Ectodermal cell (in vitro differentiated cells): ENCODE measurements around the gene OR10A3.

ENCODE experiments used
- H3K27ac ChIP-seq: 2 replicates; pipeline ENCODE4 v1.7.0; 2013; ENCODE audit warnings: mild to moderate bottlenecking, low read depth, low read length; ENCODE audit not compliant: insufficient read depth, poor library complexity, severe bottlenecking
- H3K27me3 ChIP-seq: 2 replicates; pipeline ENCODE4 v1.7.0; 2013; ENCODE audit warnings: mild to moderate bottlenecking, low read length; ENCODE audit not compliant: insufficient read depth, control insufficient read depth, poor library complexity, severe bottlenecking
- H3K36me3 ChIP-seq: one replicate; pipeline ENCODE4 v1.7.0; 2013; ENCODE audit warnings: low read length; ENCODE audit not compliant: control insufficient read depth, insufficient read depth
- H3K4me1 ChIP-seq: one replicate; pipeline ENCODE4 v1.7.0; 2013; ENCODE audit warnings: low read length; ENCODE audit not compliant: control insufficient read depth, insufficient read depth
- H3K4me3 ChIP-seq: 2 replicates; pipeline ENCODE4 v1.7.0; 2013; ENCODE audit warnings: low read depth, low read length, control low read depth; ENCODE audit not compliant: insufficient read depth
- H3K9me3 ChIP-seq: 2 replicates; pipeline ENCODE4 v1.7.0; 2013; ENCODE audit warnings: mild to moderate bottlenecking, low read length, moderate library complexity; ENCODE audit not compliant: control insufficient read depth
- WGBS, 2 experiments: methylation state at CpG; one replicate each; pipeline ENCODE4 v1.1.7; 2013; ENCODE audit warnings: missing lambda C conversion rate in 2 of 2; 5-methylcytosine and 5-hydroxymethylcytosine counted together

Gene OR10A3

GRCh38 chr11:7944123-7944522, 2.6 kb upstream of the OR10A3 start:
- WGBS, 2 experiments, result 97 to 100% methylated on average over 1 to 2 of the region's 2 CpGs
- Histone ChIP-seq H3K27me3 (no peaks in the 10 kb centered on the region), H3K27ac (no peak overlapping the region), H3K9me3 (peaks cover 2% of the 10 kb centered on the region), H3K4me1 (no peaks in the 10 kb centered on the region), H3K36me3 (no peaks in the 10 kb centered on the region), H3K4me3 (no peak overlapping the region)

- Histone ChIP-seq H3K9me3 (peaks cover 2% of the 10 kb centered on the region), H3K27ac (no peak overlapping the region), H3K27me3 (no peaks in the 10 kb centered on the region), H3K4me1 (no peaks in the 10 kb centered on the region), H3K36me3 (no peaks in the 10 kb centered on the region), H3K4me3 (no peak overlapping the region)
- 92 to 96% methylated on average over 2 to 4 of the region's 5 CpGs for WGBS, 2 experiments
Observed at GRCh38 chr11:7941146-7941545, 362 bp downstream of the OR10A3 start.

GRCh38 chr11:7936615-7937014, 4.9 kb downstream of the OR10A3 start:
- Histone ChIP-seq H3K9me3 (no peaks in the 10 kb centered on the region), H3K27ac (no peak overlapping the region), H3K4me1 (no peaks in the 10 kb centered on the region), H3K27me3 (no peaks in the 10 kb centered on the region), H3K4me3 (no peak overlapping the region), H3K36me3 (no peaks in the 10 kb centered on the region)
- WGBS, 2 experiments, result 71 to 95% methylated on average over 1 of the region's 1 CpG

GRCh38 chr11:7931168-7931567, 10.3 kb downstream of the OR10A3 start, which contains the start of gene OR10A6:
OR10A6 (minus strand) TSS chr11:7931268; CDS start chr11:7928662, 2,606 bp downstream.
- Histone ChIP-seq H3K9me3 (no peaks in the 10 kb centered on the region), H3K27me3 (no peaks in the 10 kb centered on the region), H3K4me1 (no peaks in the 10 kb centered on the region), H3K27ac (no peak within 1 kb of the TSS), H3K36me3 (no peaks in the 10 kb centered on the region), H3K4me3 (no peak within 1 kb of the TSS)
- WGBS, 2 experiments, result 90 to 91% methylated on average over 4 of the region's 4 CpGs

GRCh38 chr11:7927635-7928034, 13.9 kb downstream of the OR10A3 start:
- Histone ChIP-seq H3K27me3 (no peaks in the 10 kb centered on the region), H3K4me3 (no peak overlapping the region), H3K27ac (no peak overlapping the region), H3K4me1 (no peaks in the 10 kb centered on the region), H3K36me3 (no peaks in the 10 kb centered on the region), H3K9me3 (no peaks in the 10 kb centered on the region)
- 91 to 96% methylated on average over 6 of the region's 6 CpGs for WGBS, 2 experiments

- Histone ChIP-seq H3K27ac (no peak overlapping the region), H3K4me1 (no peaks in the 10 kb centered on the region), H3K27me3 (no peaks in the 10 kb centered on the region), H3K36me3 (no peaks in the 10 kb centered on the region), H3K4me3 (no peak overlapping the region), H3K9me3 (no peaks in the 10 kb centered on the region)
- WGBS, 2 experiments, result 95 to 96% methylated on average over 2 of the region's 2 CpGs
Observed at GRCh38 chr11:7924536-7924935, 17.0 kb downstream of the OR10A3 start.

GRCh38 chr11:7918141-7918540, 23.4 kb downstream of the OR10A3 start:
- no peaks in the 10 kb centered on the region for H3K9me3 ChIP-seq
- H3K27me3 ChIP-seq, result no peaks in the 10 kb centered on the region
- WGBS, 2 experiments, result 92 to 96% methylated on average over 2 of the region's 2 CpGs
- H3K4me1 ChIP-seq, result no peaks in the 10 kb centered on the region
- H3K4me3 ChIP-seq, result no peak overlapping the region
- no peak overlapping the region for H3K27ac ChIP-seq
- no peaks in the 10 kb centered on the region for H3K36me3 ChIP-seq

- Histone ChIP-seq H3K4me3 (no peak overlapping the region), H3K27me3 (no peaks in the 10 kb centered on the region), H3K36me3 (no peaks in the 10 kb centered on the region), H3K4me1 (peaks cover 4% of the 10 kb centered on the region), H3K27ac (no peak overlapping the region), H3K9me3 (no peaks in the 10 kb centered on the region)
Observed at GRCh38 chr11:7911011-7911410, 30.5 kb downstream of the OR10A3 start.

GRCh38 chr11:7910286-7910788, 31.2 kb downstream of the OR10A3 start:
- Histone ChIP-seq H3K4me1 (peaks cover 10% of the 10 kb centered on the region), H3K36me3 (no peaks in the 10 kb centered on the region), H3K9me3 (no peaks in the 10 kb centered on the region), H3K27me3 (no peaks in the 10 kb centered on the region), H3K27ac (no peak overlapping the region), H3K4me3 (no peak overlapping the region)
- WGBS, 2 experiments, result 67 to 84% methylated on average over 2 of the region's 2 CpGs

- no peaks in the 10 kb centered on the region for H3K36me3 ChIP-seq
- no peak overlapping the region for H3K4me3 ChIP-seq
- no peak overlapping the region for H3K27ac ChIP-seq
- no peaks in the 10 kb centered on the region for H3K27me3 ChIP-seq
- H3K4me1 ChIP-seq, result peaks cover 15% of the 10 kb centered on the region
- 57 to 71% methylated on average over 2 of the region's 2 CpGs for WGBS, 2 experiments
- H3K9me3 ChIP-seq, result no peaks in the 10 kb centered on the region
Observed at GRCh38 chr11:7909585-7910285, 31.8 kb downstream of the OR10A3 start.
